OCI-LY3 (cell line): ENCODE results near the gene CASP8AP2.
"Not testable (repeated sequence)": the region's sequence is repeated elsewhere in the genome, so short reads cannot be mapped to it uniquely, and the experiment has no call there.

Experiments used
- H2AFZ ChIP-seq: fragments of 200-600, 300-600 bp; shearing (Covaris generic); 2 replicates; pipeline ENCODE4 v1.6.0; 2014; ENCODE audit warnings: antibody characterized with exemption, low read depth, low read length
- H3K27ac ChIP-seq: fragments of 200-600, 300-600 bp; sonication (generic); 2 replicates; pipeline ENCODE4 v1.5.1; 2014; ENCODE audit warnings: mild to moderate bottlenecking, low read length, moderate library complexity, mixed read lengths
- H3K27me3 ChIP-seq: fragments of 200-600, 300-600 bp; sonication (generic); 2 replicates; pipeline ENCODE4 v1.6.1; 2014; ENCODE audit warnings: low read depth, low read length, mixed read lengths
- H3K36me3 ChIP-seq: fragments of 200-600, 300-600 bp; sonication (generic); replicated peaks from 2 replicates; pipeline ENCODE3; 2014; ENCODE audit warnings: low read depth, low read length, mixed read lengths
- H3K4me1 ChIP-seq: fragments of 300-600, 200-600 bp; sonication (generic); 2 replicates; pipeline ENCODE4 v1.6.1; 2014; ENCODE audit warnings: low read length, mixed read lengths
- H3K4me2 ChIP-seq: fragments of 200-600, 300-600 bp; sonication (generic); 2 replicates; pipeline ENCODE4 v1.6.1; 2014; ENCODE audit warnings: low read length, mixed read lengths
- H3K4me3 ChIP-seq: fragments of 300-600, 200-600 bp; sonication (generic); 2 replicates; pipeline ENCODE4 v1.5.1; 2014; ENCODE audit warnings: antibody characterized with exemption, mild to moderate bottlenecking, low read length, moderate library complexity
- H3K79me2 ChIP-seq: fragments of 300-600, 200-600 bp; shearing (Covaris generic); 2 replicates; pipeline ENCODE4 v1.6.1; 2014; ENCODE audit warnings: mild to moderate bottlenecking, low read length, mixed read lengths
- H3K9ac ChIP-seq: fragments of 300-600, 200-600 bp; shearing (Covaris generic); 2 replicates; pipeline ENCODE4 v1.6.0; 2014; ENCODE audit warnings: mild to moderate bottlenecking, low read length, moderate library complexity
- H3K9me3 ChIP-seq: fragments of 200-600, 300-600 bp; shearing (Covaris generic); 2 replicates; pipeline ENCODE4 v1.6.1; 2014; ENCODE audit warnings: low read length, mixed read lengths; ENCODE audit not compliant: insufficient read depth
- H4K20me1 ChIP-seq: fragments of 200-600, 300-600 bp; sonication (generic); 2 replicates; pipeline ENCODE4 v1.6.1; 2016; ENCODE audit warnings: low read length, mixed read lengths; ENCODE audit not compliant: insufficient read depth
- CTCF ChIP-seq: fragments of 200-600, 300-600 bp; sonication (generic); IDR thresholded peaks from 2 replicates; pipeline ENCODE4 v1.5.1; 2014; ENCODE audit warnings: antibody characterized with exemption, low read length, low read depth
- EZH2phosphoT487 ChIP-seq: fragments of 200-600 bp; shearing (Covaris generic); IDR thresholded peaks from 2 replicates; pipeline ENCODE4 v1.6.1; 2018; ENCODE audit warnings: antibody characterized with exemption, mixed run types, low read depth

Gene CASP8AP2

GRCh38 chr6:89895276-89895874, 65.7 kb downstream of the CASP8AP2 start:
- Histone ChIP-seq H3K9me3 (no peaks in the 10 kb centered on the region), H3K79me2 (no peaks in the 10 kb centered on the region), H3K27ac (no peak overlapping the region), H3K4me2 (no peak overlapping the region), H3K9ac (no peak overlapping the region), H3K27me3 (no peaks in the 10 kb centered on the region), H3K4me1 (no peaks in the 10 kb centered on the region), H3K36me3 (no peaks in the 10 kb centered on the region), H4K20me1 (no peaks in the 10 kb centered on the region), H3K4me3 (no peak overlapping the region), H2AFZ (no peak overlapping the region)
- TF ChIP-seq CTCF = no peak
- TF ChIP-seq EZH2phosphoT487 = no peak

- not testable (repeated sequence) for H3K4me1 ChIP-seq, H2AFZ ChIP-seq, H3K9me3 ChIP-seq, H3K4me3 ChIP-seq, H4K20me1 ChIP-seq, H3K27me3 ChIP-seq, H3K4me2 ChIP-seq, H3K36me3 ChIP-seq, H3K79me2 ChIP-seq, H3K9ac ChIP-seq, H3K27ac ChIP-seq
Measured at GRCh38 chr6:89910001-89910901, 80.6 kb downstream of the CASP8AP2 start.

GRCh38 chr6:89910902-89911240, 81.2 kb downstream of the CASP8AP2 start:
- H3K4me2 ChIP-seq = no peak overlapping the region
- no peaks in the 10 kb centered on the region for H4K20me1 ChIP-seq
- no peaks in the 10 kb centered on the region for H3K79me2 ChIP-seq
- no peak overlapping the region for H3K9ac ChIP-seq
- H3K9me3 ChIP-seq = no peaks in the 10 kb centered on the region
- no peak overlapping the region for H3K27ac ChIP-seq
- TF ChIP-seq EZH2phosphoT487 (no peak), CTCF (no peak)
- H3K4me3 ChIP-seq = no peak overlapping the region
- H3K27me3 ChIP-seq = no peaks in the 10 kb centered on the region
- no peak overlapping the region for H2AFZ ChIP-seq
- no peaks in the 10 kb centered on the region for H3K36me3 ChIP-seq
- H3K4me1 ChIP-seq = no peaks in the 10 kb centered on the region

- Histone ChIP-seq H2AFZ (no peak overlapping the region), H4K20me1 (no peaks in the 10 kb centered on the region), H3K79me2 (no peaks in the 10 kb centered on the region), H3K4me2 (no peak overlapping the region), H3K9ac (no peak overlapping the region), H3K4me3 (no peak overlapping the region), H3K27me3 (no peaks in the 10 kb centered on the region), H3K9me3 (no peaks in the 10 kb centered on the region), H3K36me3 (no peaks in the 10 kb centered on the region), H3K27ac (no peak overlapping the region), H3K4me1 (no peaks in the 10 kb centered on the region)
- no peak for TF ChIP-seq EZH2phosphoT487
- TF ChIP-seq CTCF = no peak
Measured at GRCh38 chr6:89916136-89916920, 86.6 kb downstream of the CASP8AP2 start.
